GM20000 (cell line): Measurements from ENCODE around the gene MOCS1.

Source experiments
- DNase-seq: peaks from one replicate; pipeline ENCODE4 v3.0.0; 2012; ENCODE audit warnings: low spot score
- CTCF ChIP-seq: IDR thresholded peaks from 2 replicates; pipeline ENCODE4 v1.5.1; 2012; ENCODE audit warnings: mild to moderate bottlenecking, control low read depth; ENCODE audit errors: extremely low read depth, missing control alignments

The MOCS1 gene

GRCh38 chr6:39886871-39887270 lies 47.4 kb downstream of the MOCS1 start:
- no peak for DNase-seq

GRCh38 chr6:39885691-39886090 lies 48.6 kb downstream of the MOCS1 start:
- no peak for TF ChIP-seq CTCF
- DNase-seq, result no peak

More at GRCh38 chr6:39886871-39887270, 47.4 kb downstream of the MOCS1 start:
- TF ChIP-seq CTCF, result no peak

GRCh38 chr6:39884696-39885095 lies 49.6 kb downstream of the MOCS1 start:
- DNase-seq, result no peak
- no peak for TF ChIP-seq CTCF

- no peak for TF ChIP-seq CTCF
- no peak for DNase-seq
These were observed 51.7 kb downstream of the MOCS1 start for GRCh38 chr6:39882531-39882899.

GRCh38 chr6:39881851-39882530 lies 52.3 kb downstream of the MOCS1 start:
- TF ChIP-seq CTCF, result no peak
- no peak for DNase-seq

- no peak for DNase-seq
- no peak for TF ChIP-seq CTCF
These were observed 53.7 kb downstream of the MOCS1 start for GRCh38 chr6:39880594-39880993.

- no peak for DNase-seq
These were observed 54.7 kb downstream of the MOCS1 start for GRCh38 chr6:39879535-39879934.

More at GRCh38 chr6:39879535-39879934, 54.7 kb downstream of the MOCS1 start:
- no peak for TF ChIP-seq CTCF
